Activated T-cell treated with anti-CD3 and anti-CD28 coated beads, Interleukin-2, amount 50 U/mL, for 1 hour (primary cell): ENCODE measurements around the gene NME9.
"Not testable (repeated sequence)": the region's sequence is repeated elsewhere in the genome, so short reads cannot be mapped to it uniquely, and the experiment has no call there.

Experiments
- DNase-seq: peaks from one replicate; pipeline ENCODE4 v3.0.0-alpha.2; 2020

The NME9 gene, protein sequence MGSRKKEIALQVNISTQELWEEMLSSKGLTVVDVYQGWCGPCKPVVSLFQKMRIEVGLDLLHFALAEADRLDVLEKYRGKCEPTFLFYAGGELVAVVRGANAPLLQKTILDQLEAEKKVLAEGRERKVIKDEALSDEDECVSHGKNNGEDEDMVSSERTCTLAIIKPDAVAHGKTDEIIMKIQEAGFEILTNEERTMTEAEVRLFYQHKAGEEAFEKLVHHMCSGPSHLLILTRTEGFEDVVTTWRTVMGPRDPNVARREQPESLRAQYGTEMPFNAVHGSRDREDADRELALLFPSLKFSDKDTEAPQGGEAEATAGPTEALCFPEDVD

DNA sequence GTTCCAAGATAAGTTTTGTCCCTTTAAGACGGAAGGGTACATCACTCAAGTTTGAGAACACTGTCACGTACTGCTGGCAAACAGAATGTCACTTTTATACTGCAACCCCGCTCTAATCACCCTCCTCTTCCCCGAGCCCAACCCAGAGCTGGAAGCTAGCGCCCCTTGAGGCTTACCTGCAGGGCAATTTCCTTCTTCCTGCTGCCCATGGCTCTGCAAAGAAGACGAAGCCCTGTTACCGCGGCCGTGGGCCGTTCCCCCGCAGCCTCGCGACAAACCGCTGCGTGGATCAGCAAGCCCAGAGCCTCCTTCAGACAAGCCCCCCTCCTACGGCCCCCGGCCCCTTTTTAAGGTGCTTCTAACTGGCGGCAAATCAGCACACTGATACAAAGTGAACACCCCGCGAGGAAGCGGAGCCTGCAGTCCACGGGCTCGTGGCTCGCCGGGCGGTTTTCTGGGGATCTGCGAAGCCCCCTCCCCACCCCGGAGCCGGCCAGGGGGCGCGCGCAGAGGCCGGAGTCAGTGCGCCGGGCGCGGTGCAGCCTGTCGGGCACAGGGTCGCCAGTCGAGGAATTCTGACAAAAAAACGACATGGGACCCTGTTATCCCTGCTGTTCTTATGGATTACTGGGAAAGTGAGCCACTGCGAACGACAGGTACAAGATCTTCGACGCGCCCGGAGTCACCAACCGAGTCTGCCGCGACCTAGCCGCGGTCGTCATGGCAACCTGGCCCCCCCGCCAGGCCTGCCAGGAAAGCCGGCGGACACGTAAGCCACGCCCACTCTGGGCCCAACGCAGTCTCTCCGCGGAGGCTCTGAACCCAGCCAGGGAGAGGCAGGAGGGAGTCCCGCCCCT lies at the start of gene NME9:
TSS of gene NME9 (minus strand) at position 725 of the 857 bp plus-strand sequence. CDS start at position 209, 516 bp downstream.
- peak; percentile 91 for DNase-seq

- DNase-seq: no peak
Measured at GRCh38 chr3:138378990-138379389, 49.3 kb upstream of the NME9 start.

- DNase-seq: no peak
Measured at GRCh38 chr3:138378331-138378730, 48.7 kb upstream of the NME9 start.

GRCh38 chr3:138377804-138378203 lies 48.2 kb upstream of the NME9 start:
- DNase-seq: no peak

GRCh38 chr3:138377212-138377611 lies 47.6 kb upstream of the NME9 start:
- DNase-seq: not testable (repeated sequence)

DNA sequence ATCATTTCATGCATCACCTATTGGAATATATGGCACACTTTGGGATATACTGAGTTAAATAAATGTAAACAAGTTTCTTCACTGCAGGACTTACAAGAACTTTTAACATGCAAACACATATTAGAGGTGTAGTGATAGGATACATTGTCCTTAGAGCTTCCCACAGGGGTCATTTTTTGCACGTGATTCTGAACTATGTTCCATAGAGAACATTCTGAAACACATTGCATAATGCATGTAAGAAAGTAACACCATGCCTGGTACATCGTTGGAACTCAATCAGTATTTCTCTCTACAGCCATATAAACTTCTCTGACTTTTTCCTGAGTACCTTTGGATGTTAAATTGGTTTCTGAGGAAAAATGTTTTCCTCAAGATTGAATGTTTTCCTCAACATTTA lies 47.0 kb upstream of the NME9 start:
- DNase-seq: no peak

GRCh38 chr3:138375447-138375846 lies 45.8 kb upstream of the NME9 start:
- no peak for DNase-seq

GRCh38 chr3:138374573-138375134 lies 45.0 kb upstream of the NME9 start:
- DNase-seq: no peak

DNA sequence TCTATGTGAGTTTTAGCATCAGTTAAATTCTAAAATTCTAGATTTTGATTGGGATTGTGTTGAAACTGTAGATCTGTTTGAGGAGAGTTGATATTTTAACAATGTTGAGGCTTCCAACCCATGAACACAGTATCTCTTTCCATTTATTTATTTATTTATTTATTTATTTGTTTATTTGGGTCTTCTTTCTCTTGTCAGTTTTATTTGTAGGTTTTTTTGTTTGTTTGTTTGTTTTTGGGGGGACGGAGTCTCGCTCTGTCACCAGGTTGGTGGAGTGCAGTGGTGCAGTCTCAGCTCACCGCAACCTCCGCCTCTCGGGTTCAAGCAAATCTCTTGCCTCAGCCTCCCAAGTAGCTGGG lies 44.1 kb upstream of the NME9 start:
- no peak for DNase-seq

DNA sequence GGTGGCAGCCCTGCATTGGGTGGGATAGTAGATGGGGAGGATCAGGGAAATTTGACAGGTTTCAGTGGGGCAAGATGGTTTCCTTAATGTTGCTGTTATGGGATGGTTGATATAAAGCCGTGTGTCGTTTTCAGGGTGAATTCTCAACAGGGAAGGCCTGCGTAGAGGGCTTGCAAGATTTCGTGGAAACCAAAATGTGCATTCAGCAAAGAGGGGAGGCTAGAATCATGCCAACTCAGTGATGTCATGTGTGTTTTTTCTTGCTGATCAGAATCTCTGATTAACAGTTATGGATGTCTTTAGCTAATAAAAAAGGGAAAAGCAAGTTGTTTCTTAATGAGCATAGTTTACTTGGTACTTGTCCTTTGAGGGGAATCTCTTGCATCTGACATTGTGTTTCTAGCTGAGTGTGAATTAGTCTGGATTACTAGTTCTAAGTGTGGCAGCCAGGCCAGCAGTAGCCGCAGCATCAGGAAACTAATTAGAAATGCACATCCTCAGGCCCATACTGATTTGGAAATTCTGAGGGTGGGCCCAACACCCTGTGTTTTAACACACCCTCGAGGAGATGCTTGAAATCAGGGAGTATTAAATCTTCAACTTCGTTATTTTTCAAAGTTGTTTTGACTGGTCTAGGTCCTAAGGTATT lies 43.6 kb upstream of the NME9 start:
- no peak for DNase-seq

DNA sequence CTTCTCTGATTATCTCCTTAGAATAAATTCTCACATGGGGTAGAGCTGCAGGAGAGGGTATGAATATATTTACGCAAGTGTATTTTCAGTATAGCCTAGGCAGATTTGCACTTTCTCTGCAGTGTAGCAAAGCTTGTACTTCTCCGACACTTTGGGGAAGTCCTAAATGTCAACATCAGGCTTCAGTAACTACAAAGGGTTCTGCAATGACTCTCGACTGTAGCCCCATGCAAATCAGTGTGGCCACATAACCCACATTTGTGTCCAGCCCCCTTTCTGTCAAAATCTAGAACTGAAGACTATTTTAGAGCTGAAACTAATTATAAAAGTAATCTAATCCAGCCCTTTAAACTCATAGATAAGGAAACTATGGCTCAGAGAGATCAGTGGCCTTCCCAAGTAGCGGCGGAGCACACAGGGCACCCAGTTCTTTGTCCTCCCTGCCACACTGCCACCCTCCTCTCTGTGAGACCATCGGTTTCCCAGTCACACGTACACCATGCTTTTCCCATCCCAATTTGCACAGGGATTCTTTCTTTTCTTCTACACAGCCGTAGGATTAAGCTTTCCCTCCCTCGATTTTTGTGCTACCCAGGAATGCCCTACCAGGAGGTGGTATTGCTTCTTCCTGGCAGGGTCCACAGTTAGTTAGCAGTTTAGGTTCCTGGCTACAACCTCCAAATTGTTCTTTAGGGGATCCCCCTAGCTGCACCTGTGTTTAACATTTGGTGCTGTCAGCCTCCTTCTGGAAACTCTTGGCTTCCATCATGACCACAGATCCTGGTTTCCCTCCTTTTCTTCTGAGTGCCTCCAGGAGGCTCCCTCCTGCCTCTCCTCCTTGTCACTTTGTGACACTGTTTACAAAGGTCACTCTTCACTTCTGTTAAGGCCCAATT lies 41.7 kb upstream of the NME9 start:
- no peak for DNase-seq

DNA sequence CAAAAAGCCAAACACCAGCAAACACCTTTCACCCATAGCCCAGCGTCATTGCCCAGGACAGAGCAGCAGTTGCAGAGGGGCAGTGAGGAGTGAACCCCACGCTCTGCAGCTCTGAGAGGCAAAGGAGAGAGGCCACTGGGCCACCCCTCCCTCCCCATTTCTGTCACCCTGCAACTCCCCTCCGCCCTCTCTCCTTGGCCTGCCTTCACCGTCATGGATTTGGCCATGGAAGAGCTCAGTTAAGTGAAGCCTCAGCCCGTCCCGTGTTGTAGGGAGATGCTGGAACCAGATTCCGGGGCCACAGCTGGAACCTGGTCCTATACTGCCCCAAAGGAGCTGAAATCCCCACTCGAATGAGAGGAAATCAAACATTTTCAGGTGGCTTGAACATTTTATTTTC lies 40.7 kb upstream of the NME9 start:
- no peak for DNase-seq

GRCh38 chr3:138369151-138369900 lies 39.7 kb upstream of the NME9 start:
- no peak for DNase-seq

- no peak for DNase-seq
Measured at GRCh38 chr3:138367911-138368310, 38.3 kb upstream of the NME9 start.

DNA sequence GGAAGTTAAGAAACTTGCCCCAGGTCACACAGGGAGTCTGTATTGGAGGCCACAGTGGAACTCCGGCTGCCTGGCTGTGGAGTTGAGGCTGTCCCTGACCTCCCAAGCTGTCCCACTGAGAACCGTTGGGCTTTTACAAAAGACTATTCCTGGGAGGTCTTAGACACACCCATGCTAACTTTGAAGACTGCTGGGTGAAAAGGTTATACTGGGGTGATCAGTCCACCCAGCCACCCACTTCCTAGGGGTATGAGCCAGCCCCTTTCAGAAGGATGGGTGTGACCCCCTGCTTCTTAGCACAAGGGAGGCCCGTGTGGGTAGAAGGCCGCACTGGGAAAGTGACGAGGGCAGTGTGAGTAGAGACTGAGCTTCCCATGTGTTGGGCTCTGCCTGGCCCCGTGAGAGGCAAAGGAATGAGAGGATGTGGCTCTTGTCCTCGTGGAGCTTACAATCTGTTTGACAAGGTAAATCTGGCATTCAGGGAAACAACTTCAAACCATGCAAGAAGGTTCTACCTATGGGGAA lies 37.7 kb upstream of the NME9 start:
- DNase-seq: no peak

DNA sequence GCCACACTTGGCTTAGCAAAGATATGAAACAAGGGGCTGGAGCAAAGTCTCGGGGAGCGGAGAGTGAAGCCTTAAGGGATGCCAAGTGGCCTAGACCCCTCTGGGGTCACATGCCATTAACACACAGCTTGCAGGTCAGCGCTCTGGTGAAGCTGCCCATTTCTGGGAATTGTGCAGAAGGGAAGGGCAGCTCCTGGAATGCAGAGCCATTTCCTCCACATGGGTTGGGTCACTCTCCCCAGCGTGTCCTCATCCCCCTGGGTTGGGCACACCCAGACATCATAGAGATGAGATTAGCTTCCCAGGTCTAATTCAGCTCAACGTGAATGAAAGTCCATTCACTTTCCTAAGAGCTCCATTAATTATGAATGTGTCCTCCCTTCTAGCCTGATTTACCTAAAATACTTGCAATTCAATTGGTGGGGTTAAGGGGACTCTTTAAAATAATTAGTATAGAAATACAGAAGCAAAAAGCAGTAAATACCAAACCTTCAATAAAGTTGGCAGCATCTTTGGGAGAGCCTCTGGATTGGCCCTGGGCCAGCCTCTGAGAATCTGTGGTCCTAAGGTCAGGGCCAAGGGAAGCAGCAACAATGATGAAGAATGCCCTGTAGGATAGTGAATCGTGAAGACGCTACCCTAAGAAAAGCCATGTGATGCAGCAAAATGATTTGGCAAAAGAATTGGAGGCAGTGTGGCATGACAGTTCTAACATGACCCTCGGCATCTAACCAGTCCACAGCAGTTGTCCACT lies 36.5 kb upstream of the NME9 start:
- DNase-seq: no peak

DNA sequence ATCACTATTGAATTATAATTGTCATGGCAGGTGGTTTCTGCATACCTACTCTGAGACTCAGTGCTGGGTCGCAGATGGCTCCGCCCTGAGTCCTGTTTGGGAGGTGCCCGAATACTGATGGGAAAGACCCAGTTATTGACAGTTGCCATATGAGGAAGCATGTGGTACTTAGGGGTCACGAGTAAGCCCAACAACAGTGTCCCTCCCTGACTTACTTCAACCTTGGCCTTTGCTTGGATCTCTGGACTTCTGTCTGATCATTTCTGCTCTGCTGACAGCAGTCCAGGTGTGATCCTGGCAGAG lies 35.6 kb upstream of the NME9 start:
- no peak for DNase-seq

- DNase-seq: no peak
Measured at GRCh38 chr3:138364356-138365252, 35.0 kb upstream of the NME9 start.

DNA sequence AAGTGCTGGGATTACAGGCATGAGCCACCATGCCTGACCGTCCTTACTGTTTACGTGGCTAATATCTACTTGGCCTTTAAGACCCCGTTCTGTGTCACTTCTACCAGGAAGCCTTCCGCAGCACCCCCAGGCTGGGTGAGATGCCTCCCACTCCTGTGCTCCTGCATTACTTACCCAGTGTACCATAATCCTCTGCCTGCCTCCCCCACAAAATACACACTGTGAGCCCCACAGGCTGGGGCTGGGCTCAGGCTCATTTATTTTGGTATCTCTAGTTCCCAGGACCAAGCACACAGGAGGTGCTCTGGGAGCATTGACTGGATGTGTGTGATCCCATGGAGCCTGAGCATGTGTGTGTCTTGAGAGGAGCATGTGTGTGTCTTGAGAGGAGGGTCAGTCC lies 33.7 kb upstream of the NME9 start:
- DNase-seq: no peak

DNA sequence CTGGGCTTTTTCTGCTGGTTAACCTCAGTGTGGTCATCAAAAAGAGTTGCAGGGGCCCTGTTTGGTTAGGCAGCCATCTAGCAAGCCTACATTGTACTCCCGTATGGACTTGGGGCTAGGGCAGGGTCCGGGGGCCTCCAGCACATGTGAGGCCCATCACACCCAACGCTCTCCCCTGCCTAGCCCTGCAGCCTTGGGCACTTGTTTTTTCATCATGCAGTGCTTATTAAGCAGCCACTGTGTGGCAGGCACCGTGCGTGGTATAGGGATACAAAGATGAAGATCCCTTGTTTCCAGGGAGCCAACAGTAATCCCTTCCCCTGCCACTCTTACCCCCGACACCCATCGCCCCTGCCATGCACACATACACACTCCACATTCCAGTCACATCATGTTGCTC lies 32.9 kb upstream of the NME9 start:
- no peak for DNase-seq
